HL-60 (cell line): ENCODE data around the gene RASSF9.

ENCODE experiments used
- DNase-seq, 2 experiments: peaks; one replicate each; pipeline ENCODE4 v3.0.0-alpha.2; 2010 to 2020; ENCODE audit warnings: low read depth in 1 of 2, low spot score in 1 of 2
- H3K27ac ChIP-seq: fragments of 250-450 bp; sonication (Bioruptor Pico); replicated peaks from 2 replicates; pipeline ENCODE4 v1.5.1; 2020; ENCODE audit warnings: mild to moderate bottlenecking, moderate library complexity
- H3K27me3 ChIP-seq: fragments of 250-450 bp; sonication (Bioruptor Pico); 2 replicates; pipeline ENCODE4 v1.5.1; 2021; ENCODE audit warnings: mild to moderate bottlenecking, moderate library complexity; ENCODE audit not compliant: insufficient read depth, poor library complexity, severe bottlenecking
- H3K4me3 ChIP-seq: replicated peaks from 2 replicates; pipeline ENCODE4 v1.5.1; 2011; ENCODE audit warnings: mild to moderate bottlenecking, control low read depth, low read length; ENCODE audit not compliant: insufficient read depth
- CTCF ChIP-seq: IDR thresholded peaks from one replicate; pipeline ENCODE4 v1.5.1; 2011; ENCODE audit warnings: low read length, control low read depth, inconsistent platforms; ENCODE audit not compliant: insufficient read depth
- GABPA ChIP-seq: IDR thresholded peaks from 2 replicates; pipeline ENCODE4 v1.6.1; 2012; ENCODE audit warnings: low read depth
- POLR2AphosphoS5 ChIP-seq: IDR thresholded peaks from 2 replicates; pipeline ENCODE4 v1.6.1; 2012; ENCODE audit warnings: low read depth
- REST ChIP-seq: IDR thresholded peaks from 2 replicates; pipeline ENCODE4 v1.6.1; 2012; ENCODE audit warnings: low read depth; ENCODE audit not compliant: insufficient replicate concordance
- SPI1 ChIP-seq: IDR thresholded peaks from 2 replicates; pipeline ENCODE4 v1.6.1; 2012; ENCODE audit warnings: low read depth, mild to moderate bottlenecking, borderline replicate concordance

Gene RASSF9

DNA sequence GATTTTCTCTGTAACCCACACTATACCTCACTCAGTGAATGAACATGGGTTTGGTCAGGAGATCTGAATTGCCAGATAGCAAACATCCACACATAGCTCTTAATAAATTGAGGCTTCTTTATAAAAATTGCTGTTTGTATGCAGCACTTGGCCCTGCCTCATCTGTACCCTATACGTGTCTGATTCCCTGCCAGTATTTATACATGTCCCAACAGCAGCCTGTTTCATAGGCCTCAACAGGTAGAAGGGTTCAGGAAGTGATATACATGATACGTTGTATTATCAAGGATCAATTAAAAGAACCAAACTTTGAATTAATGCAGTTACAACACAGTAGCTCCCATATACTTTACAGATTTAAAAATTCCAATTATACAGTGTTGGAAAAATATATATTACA lies 32.3 kb downstream of the RASSF9 start:
- H3K27me3 ChIP-seq: no peaks in the 10 kb centered on the region
- H3K27ac ChIP-seq: no peak overlapping the region
- TF ChIP-seq POLR2AphosphoS5 (no peak), REST (no peak), GABPA (no peak), CTCF (no peak), SPI1 (no peak)
- H3K4me3 ChIP-seq: no peak overlapping the region
- DNase-seq: no peak

GRCh38 chr12:85803231-85803630 lies 33.0 kb downstream of the RASSF9 start:
- no peak for DNase-seq
- Histone ChIP-seq H3K27me3 (no peaks in the 10 kb centered on the region), H3K27ac (no peak overlapping the region), H3K4me3 (no peak overlapping the region)
- TF ChIP-seq REST: no peak
- TF ChIP-seq GABPA: no peak
- TF ChIP-seq POLR2AphosphoS5: no peak
- no peak for TF ChIP-seq SPI1

- TF ChIP-seq GABPA (no peak), SPI1 (no peak), CTCF (no peak), REST (no peak), POLR2AphosphoS5 (no peak)
- no peak overlapping the region for H3K4me3 ChIP-seq
- H3K27ac ChIP-seq: no peak overlapping the region
- DNase-seq: no peak
- no peaks in the 10 kb centered on the region for H3K27me3 ChIP-seq
These were observed 38.1 kb downstream of the RASSF9 start for GRCh38 chr12:85798122-85798521.
